GM18873 (cell line): ENCODE measurements around the gene NOTCH2NLA.
A peak's percentile ranks its signal among the peaks of the same experiment; 100 is the strongest.
"Not testable (repeated sequence)": the region's sequence is repeated elsewhere in the genome, so short reads cannot be mapped to it uniquely, and the experiment has no call there.

Experiments used
- ATAC-seq: cut with Tn5 transposase; IDR thresholded peaks from one replicate; pipeline ENCODE4 v1.9.1; 2021; ENCODE audit warnings: mild to moderate bottlenecking, moderate library complexity, moderate number of reproducible peaks; ENCODE audit not compliant: unreplicated experiment, low FRiP score

The NOTCH2NLA gene

DNA sequence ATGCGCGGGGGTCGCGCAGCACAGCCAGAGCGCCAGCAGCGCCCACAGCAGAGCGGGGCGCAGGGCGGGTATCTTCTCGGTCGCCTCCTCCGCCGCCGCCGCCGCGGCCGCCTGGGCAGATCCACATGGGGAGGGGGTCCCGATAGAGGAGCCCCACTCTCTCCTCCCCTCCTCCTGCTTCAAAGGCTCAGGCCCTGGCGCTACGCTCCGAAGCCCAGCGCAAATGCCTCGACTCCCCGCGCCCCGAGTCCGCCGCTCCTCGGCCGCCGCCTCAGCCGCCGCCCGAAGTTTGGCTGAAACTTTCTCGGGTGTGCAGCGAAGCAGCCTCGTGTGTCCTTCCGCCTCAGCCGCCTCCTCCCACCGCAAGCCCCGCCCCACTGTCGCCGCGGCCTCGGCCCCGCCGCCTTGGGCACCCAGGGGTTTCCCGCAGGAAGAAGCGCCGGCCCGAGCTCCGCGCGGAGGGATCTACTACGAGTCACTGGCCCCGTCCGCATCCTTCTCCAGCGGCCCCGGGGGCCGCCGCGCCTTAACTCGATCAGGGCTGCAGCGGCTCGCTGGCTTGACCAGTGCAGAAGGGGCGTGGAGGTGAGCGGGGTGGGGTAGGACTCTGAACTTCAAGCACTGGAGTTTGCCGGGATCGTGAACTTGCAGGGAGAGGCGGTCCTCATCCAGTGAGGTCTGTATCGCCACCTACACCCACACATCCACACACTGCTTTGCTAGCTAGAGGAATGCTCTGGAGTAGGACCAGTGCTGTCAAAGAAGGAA, at the start of gene NOTCH2NLA:
Gene NOTCH2NLA (minus strand): TSS at position 312 of the 768 bp plus-strand sequence. CDS start 39,684 bp downstream, outside the sequence.
- not testable (repeated sequence) for ATAC-seq

DNA sequence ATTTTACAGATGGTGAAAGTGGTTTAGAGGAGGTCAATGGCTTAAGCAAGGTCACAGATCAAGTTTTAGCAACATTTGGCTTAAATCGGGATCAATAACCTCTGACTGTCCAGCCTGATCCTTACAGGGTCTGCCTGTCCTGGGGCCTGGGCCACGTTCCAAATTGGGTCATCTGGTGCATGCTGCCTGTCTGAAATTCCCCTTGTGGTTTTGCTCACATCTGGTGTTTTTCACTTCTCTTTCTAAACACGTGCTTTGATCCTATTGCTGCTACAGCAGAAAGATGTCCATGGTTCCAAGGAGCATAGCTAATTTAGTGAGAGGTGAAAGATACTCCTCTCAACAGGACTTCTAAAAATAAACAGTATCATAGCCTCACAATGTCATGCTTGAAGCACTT, 49.5 kb upstream of the NOTCH2NLA start:
- peak; percentile 81 for ATAC-seq

DNA sequence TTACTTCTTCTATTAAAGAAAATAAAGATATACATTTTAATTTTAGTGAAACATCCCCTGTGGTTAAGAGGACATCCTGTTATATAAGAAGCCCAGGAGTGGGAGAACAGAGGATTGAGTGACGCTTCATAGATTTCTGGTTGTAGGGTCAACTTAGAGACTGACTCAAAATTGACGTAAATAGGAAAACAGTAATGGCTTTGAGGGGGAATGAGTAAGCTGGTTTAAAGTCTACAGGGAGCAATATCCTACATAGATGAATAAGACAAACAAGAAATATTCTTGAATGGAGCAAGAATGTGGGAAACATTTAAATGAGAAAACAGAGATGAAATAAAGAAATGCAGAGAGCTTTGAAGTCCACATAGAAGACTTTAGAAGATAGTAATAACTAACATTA, 48.3 kb upstream of the NOTCH2NLA start:
- ATAC-seq = not testable (repeated sequence)

DNA sequence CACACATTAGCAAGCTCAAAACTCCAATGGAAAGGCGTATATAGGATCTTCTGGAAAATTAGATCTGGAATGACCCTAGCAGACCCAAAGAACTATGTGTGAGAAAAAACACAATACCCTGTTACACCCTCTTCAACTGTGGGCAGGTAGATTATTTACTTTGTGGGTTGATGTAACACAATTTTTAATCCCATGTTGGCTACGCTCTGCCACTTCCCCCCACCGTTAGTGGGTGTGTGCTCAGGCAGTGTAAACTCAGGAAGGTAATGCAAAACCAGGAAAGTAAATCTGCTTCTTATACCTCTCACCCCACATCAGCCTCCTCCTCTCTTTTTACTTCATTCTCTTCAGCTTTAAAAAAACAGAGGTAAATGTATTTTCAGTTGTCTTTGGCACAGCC, 45.3 kb upstream of the NOTCH2NLA start:
- not testable (repeated sequence) for ATAC-seq

DNA sequence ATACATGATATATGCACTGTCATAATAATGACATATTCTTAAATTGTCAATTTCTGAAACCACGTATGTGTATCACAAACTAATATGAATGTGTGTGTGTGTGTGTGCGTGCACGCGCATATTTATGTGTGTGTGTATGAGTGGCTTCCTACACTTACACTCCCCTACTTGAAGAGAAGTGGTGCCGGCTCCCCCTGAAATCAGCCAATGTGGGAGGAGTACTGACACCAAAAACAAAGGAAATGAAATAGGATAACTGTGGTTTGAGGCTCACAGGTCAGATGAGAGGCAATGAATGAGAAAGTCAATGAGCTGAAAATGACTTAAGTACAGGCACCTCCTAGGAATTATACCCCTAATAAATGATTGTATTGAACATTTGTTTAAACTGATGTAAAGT, 44.4 kb upstream of the NOTCH2NLA start:
- not testable (repeated sequence) for ATAC-seq

GRCh38 chr1:146272734-146273133, 43.9 kb upstream of the NOTCH2NLA start:
- ATAC-seq = not testable (repeated sequence)

GRCh38 chr1:146271977-146272376, 43.2 kb upstream of the NOTCH2NLA start:
- ATAC-seq = not testable (repeated sequence)

- ATAC-seq = not testable (repeated sequence)
Observed at GRCh38 chr1:146270129-146270528, 41.3 kb upstream of the NOTCH2NLA start.

- ATAC-seq = not testable (repeated sequence)
Observed at GRCh38 chr1:146266179-146266748, 37.4 kb upstream of the NOTCH2NLA start.

- not testable (repeated sequence) for ATAC-seq
Observed at GRCh38 chr1:146264761-146265160, 35.9 kb upstream of the NOTCH2NLA start.

DNA sequence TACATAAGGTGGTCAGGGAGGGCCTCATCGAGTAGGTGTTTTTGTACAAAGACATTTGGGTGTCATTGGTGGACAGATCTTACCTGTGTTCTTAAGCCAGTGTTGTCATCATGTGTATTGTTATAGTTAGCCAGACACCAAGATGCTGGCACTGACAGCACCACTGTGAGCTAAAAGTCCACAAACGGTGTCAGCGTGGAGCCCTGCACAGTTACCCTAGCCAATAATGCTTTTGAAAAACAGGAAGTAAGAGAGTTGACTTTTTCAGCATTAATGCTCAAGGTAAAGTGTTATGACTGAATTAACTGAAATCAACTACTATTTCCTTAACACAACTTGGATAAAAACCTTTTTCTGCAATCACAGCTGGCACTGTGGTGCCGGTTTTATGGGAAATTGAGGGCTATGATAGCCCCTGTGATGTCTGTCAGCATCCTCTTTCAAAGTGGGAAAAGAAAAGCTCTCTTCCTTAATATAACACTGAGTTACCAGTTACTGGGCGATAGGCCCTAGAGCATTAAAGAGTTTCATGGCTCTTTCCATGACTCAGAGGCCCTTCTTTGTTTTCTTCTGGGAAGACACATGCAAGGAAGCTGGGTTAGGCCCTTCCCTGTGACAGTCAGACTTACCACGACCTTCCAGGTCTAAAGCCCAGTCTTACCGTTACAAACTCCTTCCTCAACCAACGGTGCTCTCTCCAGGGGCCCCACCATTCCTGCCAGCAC, 31.3 kb upstream of the NOTCH2NLA start:
- not testable (repeated sequence) for ATAC-seq

DNA sequence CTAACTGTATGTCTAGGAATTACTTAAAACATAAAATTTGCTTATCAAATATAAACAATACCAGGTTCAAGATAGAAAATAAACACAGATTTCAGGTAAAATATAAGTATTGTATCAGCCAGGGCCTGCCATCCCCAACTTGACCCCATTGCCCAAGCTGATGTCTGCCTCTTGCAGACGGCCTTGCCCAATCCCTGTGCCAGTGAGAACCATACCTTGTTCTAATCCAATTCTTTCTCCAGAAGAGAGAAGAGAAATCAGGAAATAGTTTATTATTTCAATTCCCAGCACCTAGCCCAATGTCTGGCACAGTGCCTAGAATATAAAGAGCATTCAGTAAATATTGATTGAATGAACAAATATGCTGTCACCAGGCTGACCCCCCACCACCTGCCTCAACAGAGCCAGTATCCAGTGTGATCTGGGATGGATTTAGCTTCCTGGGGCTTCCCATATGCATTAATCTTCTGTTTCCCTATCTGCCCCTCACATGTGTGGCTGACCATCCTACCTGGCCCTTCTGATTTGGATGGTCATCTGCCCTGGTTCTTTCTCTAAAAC, 29.3 kb upstream of the NOTCH2NLA start:
- not testable (repeated sequence) for ATAC-seq

DNA sequence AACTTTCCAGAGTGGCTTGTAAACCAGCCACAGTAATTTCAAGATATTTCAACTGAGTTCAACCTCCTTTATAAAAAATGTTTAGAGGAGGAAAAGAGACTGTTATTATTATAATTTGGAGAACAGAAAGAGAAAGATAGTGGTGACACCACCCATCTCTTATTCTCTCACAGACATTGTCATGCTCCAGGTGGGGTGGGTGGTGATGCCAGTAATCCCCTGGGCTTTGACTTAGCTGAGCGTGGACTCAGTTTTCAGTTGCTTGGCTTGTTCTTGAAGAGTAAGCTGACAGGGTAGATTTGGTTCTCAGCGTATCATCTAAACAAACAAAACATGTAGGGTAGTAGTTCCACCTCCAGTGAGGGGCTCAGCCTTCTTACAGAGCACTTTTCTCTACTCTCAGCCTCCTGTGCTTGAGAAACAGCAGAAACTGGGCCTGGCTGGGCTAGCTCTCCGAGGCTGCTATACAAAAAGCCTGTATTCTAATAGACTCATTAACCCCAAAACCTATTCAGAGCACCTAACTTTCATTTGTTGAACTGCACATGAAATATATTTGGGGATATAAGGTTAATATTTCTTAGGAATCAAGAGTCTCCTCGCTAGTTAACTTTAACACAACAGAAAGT, 25.9 kb upstream of the NOTCH2NLA start:
- not testable (repeated sequence) for ATAC-seq

DNA sequence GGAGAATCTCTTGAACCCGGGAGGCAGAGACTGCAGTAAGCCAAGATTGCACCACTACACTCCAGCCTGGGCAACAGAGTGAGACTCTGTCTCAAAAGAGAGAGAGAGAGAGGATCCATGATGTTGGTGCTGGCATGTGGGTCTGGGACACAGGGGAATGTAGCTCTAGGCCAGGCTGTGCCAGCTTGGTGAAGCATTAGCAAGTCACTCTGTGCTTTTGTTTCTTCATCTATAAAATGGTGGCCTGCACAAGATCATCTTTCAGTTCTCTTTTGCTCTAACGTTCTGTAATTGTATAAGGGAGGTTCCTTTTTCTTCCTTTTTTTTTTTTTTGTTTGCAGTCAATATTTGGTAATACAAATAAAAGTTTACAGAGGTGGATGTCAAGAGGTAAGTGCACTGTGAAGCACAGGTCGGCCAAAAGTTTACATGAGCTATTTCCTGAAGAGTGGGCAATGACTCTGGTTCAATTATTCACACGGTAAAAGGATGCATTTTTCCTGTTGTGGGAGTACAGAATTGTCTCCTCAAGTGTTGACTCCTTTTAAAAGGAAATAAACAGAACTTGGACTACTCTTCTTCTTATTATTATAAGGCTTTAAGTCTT, 24.5 kb upstream of the NOTCH2NLA start:
- ATAC-seq = not testable (repeated sequence)

DNA sequence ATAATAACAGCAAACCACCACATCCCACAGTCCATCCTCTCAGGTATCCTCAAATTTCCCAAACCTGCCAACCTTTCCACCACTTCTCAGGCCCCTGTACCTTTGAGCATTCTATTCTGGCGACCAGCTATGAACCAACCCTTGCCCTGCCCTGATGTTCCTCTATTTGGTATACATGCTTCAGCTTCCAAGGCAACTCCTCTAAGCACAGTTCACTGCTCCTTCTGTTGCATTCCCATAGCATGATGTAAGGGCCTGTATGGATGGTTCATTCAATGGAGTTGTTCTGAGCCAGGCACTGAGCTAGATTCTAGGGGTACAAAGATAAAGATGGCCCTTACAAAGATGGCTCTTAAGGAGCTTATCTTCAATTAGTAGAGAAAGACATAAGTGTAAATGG, 22.7 kb upstream of the NOTCH2NLA start:
- not testable (repeated sequence) for ATAC-seq

- ATAC-seq = not testable (repeated sequence)
Observed at GRCh38 chr1:146248643-146249042, 19.8 kb upstream of the NOTCH2NLA start.

GRCh38 chr1:146236626-146237025, 7.8 kb upstream of the NOTCH2NLA start:
- ATAC-seq = not testable (repeated sequence)

GRCh38 chr1:146236026-146236601, 7.3 kb upstream of the NOTCH2NLA start:
- not testable (repeated sequence) for ATAC-seq

DNA sequence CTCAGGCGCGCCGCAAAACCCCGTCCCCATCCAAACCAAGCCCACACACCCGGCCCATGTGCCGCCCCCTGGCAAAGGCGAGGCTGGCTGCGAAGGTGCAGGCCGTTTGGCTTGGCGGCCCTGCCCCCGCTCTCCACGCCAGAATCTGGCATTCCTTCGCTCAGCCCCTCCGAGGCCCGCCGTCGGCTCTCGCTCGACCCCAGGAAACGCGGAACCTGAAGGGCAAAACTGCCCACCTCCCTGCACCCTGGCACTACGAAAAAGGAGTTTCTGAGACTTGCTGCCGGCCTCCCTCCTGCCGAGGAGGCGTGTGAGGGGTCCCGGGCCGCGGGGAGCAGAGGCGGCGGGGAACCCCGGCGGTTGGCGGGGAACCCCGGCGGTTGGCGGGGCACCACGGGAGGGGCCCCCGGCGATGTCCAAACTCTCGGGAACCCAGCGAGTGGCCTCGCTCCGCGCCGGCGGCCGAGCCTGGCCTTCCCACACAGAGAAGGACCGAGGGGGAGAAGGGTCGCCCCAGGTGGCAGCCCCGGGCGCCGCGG, 608 bp downstream of the NOTCH2NLA start:
- not testable (repeated sequence) for ATAC-seq
